ENCODE results near the gene C2CD4D.

Gene C2CD4D

GRCh38 chr1:151814971-151815545 lies 24.6 kb downstream of the C2CD4D start:
- DNase-seq (ENCODE audit: low read depth, low spot score) = no peak

GRCh38 chr1:151814426-151814825 lies 25.2 kb downstream of the C2CD4D start:
- DNase-seq (ENCODE audit: low read depth, low spot score) = no peak

- no peak for DNase-seq (ENCODE audit: low read depth, low spot score)
These were observed 26.2 kb downstream of the C2CD4D start for GRCh38 chr1:151813271-151813977.

GRCh38 chr1:151811181-151811580 lies 28.4 kb downstream of the C2CD4D start:
- no peak for DNase-seq (ENCODE audit: low read depth, low spot score)

- no peak for DNase-seq (ENCODE audit: low read depth, low spot score)
These were observed 29.5 kb downstream of the C2CD4D start for GRCh38 chr1:151809985-151810556.

- no peak for DNase-seq (ENCODE audit: low read depth, low spot score)
These were observed 30.2 kb downstream of the C2CD4D start for GRCh38 chr1:151809290-151809984.

- no peak for DNase-seq (ENCODE audit: low read depth, low spot score)
These were observed 31.9 kb downstream of the C2CD4D start for GRCh38 chr1:151807766-151808165.

- no peak for DNase-seq (ENCODE audit: low read depth, low spot score)
These were observed 32.5 kb downstream of the C2CD4D start for GRCh38 chr1:151807131-151807530.

GRCh38 chr1:151806170-151806569 lies 33.5 kb downstream of the C2CD4D start:
- DNase-seq (ENCODE audit: low read depth, low spot score) = no peak

- no peak for DNase-seq (ENCODE audit: low read depth, low spot score)
These were observed 34.4 kb downstream of the C2CD4D start, which contains the start of gene LINGO4 for GRCh38 chr1:151805066-151805820. LINGO4 (minus strand) TSS chr1:151805419; CDS start chr1:151802704, 2,715 bp downstream.

GRCh38 chr1:151803915-151804314 lies 35.7 kb downstream of the C2CD4D start:
- DNase-seq (ENCODE audit: low read depth, low spot score) = no peak

- no peak for DNase-seq (ENCODE audit: low read depth, low spot score)
These were observed 36.5 kb downstream of the C2CD4D start for GRCh38 chr1:151803164-151803563.

GRCh38 chr1:151802372-151802771 lies 37.2 kb downstream of the C2CD4D start:
- no peak for DNase-seq (ENCODE audit: low read depth, low spot score)

- DNase-seq (ENCODE audit: low read depth, low spot score) = no peak
These were observed 37.8 kb downstream of the C2CD4D start for GRCh38 chr1:151801846-151802245.

GRCh38 chr1:151801310-151801820 lies 38.3 kb downstream of the C2CD4D start:
- DNase-seq (ENCODE audit: low read depth, low spot score) = no peak

- DNase-seq (ENCODE audit: low read depth, low spot score) = no peak
These were observed 38.8 kb downstream of the C2CD4D start for GRCh38 chr1:151800830-151801229.

- DNase-seq (ENCODE audit: low read depth, low spot score) = no peak
These were observed 40.2 kb downstream of the C2CD4D start for GRCh38 chr1:151799179-151800022.

- no peak for DNase-seq (ENCODE audit: low read depth, low spot score)
These were observed 41.0 kb downstream of the C2CD4D start for GRCh38 chr1:151798571-151798970.

- no peak for DNase-seq (ENCODE audit: low read depth, low spot score)
These were observed 48.5 kb downstream of the C2CD4D start for GRCh38 chr1:151790940-151791651.

Measured in activated naive CD8-positive, alpha-beta T cell treated with anti-CD3 and anti-CD28 coated beads, Interleukin-2, amount 50 U/mL, for 16 hours (primary cell).